Activated CD4-positive, alpha-beta T cell treated with anti-CD3 and anti-CD28 coated beads, Interleukin-2, amount 50 U/mL, for 48 hours (primary cell): ENCODE data around the gene FXR2.

Experiments
- DNase-seq, 2 experiments: peaks; one replicate each; pipeline ENCODE4 v3.0.0-alpha.2; 2020

The FXR2 gene

DNA sequence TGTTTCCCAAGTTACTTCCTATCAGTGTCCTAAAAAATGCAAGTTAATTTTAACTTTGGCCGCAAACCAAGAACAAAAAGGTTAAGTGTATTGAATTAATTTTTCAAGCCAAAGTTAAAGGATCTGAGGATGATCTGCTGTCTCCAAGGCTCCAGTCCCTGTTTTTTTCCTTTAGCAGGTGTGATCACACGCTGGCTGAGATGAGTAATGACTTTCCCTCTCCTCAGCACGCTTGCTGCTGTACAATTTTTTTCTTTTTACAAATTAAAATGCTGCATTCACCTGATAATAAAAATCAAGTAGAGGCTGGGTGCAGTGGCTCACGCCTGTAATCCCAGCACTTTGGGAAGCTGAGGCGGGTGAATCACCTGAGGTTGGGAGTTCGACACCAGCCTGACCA is 69.8 kb downstream of the FXR2 start:
- no peak for DNase-seq
